Measurements from ENCODE around the gene USP51.
"Not testable (repeated sequence)": the region's sequence is repeated elsewhere in the genome, so short reads cannot be mapped to it uniquely, and the experiment has no call there.

USP51 gene

DNA sequence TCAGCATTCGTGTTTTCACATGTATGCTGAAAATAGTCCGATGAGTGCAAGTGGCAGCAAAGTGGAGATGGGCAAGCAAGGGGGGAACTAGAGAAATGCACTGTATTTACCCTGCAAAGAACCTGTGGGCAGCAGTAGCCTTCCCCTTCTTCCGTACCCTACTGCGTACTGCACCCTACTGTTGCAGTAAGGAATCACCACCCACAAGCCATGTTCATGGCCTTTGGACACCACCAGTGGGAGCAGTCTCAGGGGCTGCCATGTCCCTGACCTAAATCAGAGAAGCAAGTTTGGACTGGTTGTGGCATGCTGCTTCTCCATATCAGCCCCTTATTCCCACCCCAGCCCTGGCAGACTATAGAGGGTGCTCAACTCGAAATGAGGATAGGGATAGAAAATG, 25.6 kb downstream of the USP51 start:
- DNase-seq, result not testable (repeated sequence)

DNA sequence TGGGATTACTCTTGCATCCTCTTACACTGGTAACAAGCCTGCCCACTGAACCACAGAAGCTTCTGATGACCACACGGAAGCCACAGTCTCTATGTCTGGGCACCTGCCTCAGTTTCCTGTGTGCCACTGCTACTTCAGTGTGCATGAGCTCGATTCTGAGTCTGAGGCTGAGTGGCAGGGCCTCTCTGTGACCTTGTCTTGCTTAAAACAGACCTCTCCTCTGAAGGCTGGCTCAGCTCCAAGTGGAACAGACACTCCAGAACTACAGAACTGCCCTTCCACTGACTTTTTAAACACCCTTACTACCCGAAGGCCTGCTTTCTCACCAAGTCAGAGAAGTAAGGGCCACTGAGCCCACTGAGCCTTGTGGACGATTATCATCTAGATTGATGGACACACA, 29.7 kb downstream of the USP51 start:
- not testable (repeated sequence) for DNase-seq

DNA sequence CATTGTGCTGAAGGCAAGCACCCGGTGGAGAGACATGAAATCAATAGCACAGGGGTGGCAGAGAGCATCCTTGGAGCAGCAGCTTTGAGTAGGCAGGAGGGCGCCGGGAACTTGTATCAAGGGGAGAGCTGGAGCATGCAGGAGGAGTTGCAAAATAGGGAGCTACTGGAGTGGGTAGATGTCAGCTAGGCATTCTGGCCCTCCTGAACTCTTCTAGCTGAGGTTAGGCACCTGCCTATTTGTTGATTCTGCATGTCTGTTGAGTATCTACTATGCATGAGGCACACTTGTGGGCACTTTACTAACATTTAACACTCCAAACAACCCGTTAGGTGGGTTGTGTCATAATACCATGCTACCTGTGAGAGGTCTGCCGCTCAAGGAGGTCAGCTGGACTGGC, 30.2 kb downstream of the USP51 start:
- DNase-seq, result not testable (repeated sequence)

DNA sequence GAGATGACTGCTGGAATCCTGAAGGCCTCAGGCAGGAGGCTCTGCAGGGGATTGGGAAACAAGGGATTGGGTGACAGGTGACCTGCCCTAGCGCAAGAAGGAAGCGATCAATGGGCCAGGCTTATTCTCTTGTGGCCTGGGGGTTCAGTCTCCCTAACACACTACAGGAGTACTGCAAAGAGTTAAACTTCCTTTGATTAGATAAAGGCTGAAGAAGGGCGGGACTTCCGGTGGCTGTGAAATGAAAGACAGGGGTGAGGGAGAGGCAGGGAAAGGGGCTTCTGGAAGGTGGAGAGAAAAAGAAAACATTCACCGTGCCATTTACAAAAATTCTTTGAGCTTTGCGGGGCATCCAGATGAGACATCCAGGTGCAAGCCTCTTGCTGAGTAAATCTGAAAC, 33.9 kb downstream of the USP51 start:
- DNase-seq, result not testable (repeated sequence)

DNA sequence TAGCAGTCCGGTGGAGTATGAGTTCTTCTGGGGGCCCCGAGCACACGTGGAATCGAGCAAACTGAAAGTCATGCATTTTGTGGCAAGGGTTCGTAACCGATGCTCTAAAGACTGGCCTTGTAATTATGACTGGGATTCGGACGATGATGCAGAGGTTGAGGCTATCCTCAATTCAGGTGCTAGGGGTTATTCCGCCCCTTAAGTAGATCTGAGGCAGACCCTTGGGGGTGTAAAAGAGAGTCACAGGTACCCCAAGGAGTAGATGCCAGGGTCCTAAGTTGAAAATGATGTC, 36.9 kb downstream of the USP51 start:
- no peak for DNase-seq

DNA sequence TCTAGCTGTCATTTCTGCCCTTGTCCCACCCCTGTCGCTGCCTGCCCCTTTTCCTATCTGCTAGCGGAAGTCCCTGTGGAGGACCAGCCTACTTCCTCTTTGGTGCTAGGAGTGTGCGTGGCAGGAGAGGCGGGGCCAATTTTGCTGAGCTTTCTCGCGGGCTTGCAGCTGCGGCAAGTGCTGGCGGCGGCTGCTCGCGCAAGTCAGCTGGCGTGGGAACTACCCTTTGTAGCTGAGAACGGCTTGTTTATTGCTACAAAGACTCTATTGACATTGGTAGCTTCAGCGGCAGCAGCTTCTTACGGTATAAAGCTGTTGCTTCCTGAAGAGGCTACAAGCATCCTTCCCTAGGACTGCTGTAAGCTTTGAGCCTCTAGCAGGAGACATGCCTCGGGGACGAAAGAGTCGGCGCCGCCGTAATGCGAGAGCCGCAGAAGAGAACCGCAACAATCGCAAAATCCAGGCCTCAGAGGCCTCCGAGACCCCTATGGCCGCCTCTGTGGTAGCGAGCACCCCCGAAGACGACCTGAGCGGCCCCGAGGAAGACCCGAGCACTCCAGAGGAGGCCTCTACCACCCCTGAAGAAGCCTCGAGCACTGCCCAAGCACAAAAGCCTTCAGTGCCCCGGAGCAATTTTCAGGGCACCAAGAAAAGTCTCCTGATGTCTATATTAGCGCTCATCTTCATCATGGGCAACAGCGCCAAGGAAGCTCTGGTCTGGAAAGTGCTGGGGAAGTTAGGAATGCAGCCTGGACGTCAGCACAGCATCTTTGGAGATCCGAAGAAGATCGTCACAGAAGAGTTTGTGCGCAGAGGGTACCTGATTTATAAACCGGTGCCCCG, 37.4 kb downstream of the USP51 start, which contains the start of gene MAGEH1:
MAGEH1 (plus strand) TSS at position 138 of the 843 bp plus-strand sequence; CDS start at position 386, 248 bp downstream.
- DNase-seq, result peak; percentile 1 to 21

DNA sequence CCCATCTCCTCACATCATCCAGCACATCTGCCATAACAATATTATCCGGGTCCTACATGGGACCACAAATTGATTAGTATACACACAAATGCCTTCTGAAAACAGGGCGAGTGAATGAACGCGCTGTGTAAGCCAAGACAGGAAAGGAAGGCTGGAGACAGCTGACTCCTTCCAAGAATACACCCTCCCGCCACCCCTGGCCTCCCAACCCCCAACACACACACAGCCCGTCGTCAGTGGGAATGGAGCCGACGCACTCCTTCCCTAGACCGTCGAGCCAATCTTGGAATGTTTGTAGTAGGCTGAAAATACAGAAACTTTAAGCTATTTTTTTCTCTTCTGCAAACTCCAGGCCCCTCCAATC, 38.0 kb downstream of the USP51 start:
- no peak for DNase-seq

DNA sequence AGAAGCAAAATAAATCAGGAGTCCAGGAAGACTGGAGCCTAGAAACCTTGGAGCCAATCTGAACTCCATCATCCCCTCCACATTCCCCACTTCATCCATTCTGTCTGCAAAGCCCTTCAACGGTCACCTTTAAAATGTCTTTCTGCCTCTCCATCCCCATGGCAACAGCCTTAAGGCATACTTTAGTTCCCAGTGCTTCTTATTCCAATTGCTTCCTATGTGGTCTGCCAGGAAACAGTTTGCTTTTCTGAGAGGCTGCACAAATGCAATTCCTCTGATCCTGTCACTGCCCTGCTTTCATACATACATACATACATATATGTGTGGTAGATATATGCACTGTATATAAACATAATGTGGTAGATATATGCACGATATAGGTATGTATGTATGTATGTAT, 38.5 kb downstream of the USP51 start:
- DNase-seq, result no peak

DNA sequence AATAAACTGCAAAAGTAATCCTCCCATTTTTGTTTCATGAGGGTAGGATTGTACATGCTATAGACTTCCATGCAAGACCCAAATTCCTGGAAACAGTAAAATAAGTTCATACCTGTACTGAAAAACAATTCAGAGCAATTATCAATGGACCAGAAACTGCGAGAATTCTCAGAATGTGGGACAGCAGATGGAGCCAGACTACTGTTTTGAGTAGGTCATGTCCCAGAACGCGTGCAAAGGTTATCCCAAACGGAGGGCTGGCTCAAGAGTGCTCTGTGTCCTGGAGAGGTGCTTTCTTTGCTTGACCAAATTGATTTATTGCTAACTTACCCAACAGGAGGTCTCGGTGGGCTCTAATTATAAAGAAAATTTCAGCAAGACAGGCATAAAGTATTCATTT, 39.4 kb downstream of the USP51 start:
- no peak for DNase-seq

DNA sequence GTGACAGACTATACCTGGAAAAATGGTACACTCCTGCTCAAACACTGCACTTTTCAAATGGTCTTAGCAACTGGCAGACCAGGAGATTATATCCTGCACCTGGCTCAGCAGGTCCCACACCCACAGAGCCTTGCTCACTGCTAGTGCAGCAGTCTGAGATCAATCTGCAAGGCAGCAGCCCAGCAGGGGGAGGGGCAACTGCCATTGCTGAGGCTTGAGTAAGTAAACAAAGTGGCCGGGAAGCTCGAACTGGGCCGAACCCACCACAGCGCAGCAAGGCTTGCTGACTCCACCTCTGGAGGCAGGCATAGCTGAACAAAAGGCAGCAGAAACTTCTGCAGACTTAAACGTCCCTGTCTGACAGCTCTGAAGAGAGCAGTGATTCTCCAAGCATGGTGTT, 46.2 kb downstream of the USP51 start:
- DNase-seq, result not testable (repeated sequence)

Data from NCI-H524 (cell line).